Small intestine (tissue), 7 donors: ENCODE results near the gene TFB2M. TPM values are rescaled to one million over a fixed set of nuclear protein-coding genes. Genes with fewer than 3 reads are reported as not detected.

Source experiments
- DNase-seq, 2 donors: peaks; one replicate each; pipeline versions ENCODE4 v3.0.0 to v3.0.0-alpha.2; 2013
- FAIRE-seq: peaks from 2 replicates; lab custom pipeline; 2012; peaks lifted over from hg19 to GRCh38; lab: Jason Lieb, UNC
- H3K27ac ChIP-seq, 3 donors: one replicate each; pipeline ENCODE4 v1.5.1; 2013; ENCODE audit warnings: low read length in 2 of 3, mild to moderate bottlenecking in 2 of 3, control low read depth in 1 of 3, inconsistent platforms in 1 of 3, low read depth in 1 of 3, moderate library complexity in 1 of 3
- H3K27me3 ChIP-seq, 3 donors: one replicate each; pipeline ENCODE4 v1.6.1; 2013; ENCODE audit warnings: low read length in 3 of 3, inconsistent platforms in 1 of 3; ENCODE audit not compliant: control insufficient read depth in 3 of 3, insufficient read depth in 3 of 3
- H3K36me3 ChIP-seq, 3 donors: one replicate each; pipeline ENCODE4 v1.6.1; 2013; ENCODE audit warnings: low read length in 3 of 3, inconsistent platforms in 1 of 3, low read depth in 1 of 3, mild to moderate bottlenecking in 1 of 3, moderate library complexity in 1 of 3; ENCODE audit not compliant: control insufficient read depth in 3 of 3, insufficient read depth in 2 of 3
- H3K4me1 ChIP-seq, 3 donors: one replicate each; pipeline ENCODE4 v1.6.1; 2013; ENCODE audit warnings: low read length in 2 of 3, inconsistent platforms in 1 of 3, low read depth in 1 of 3, mild to moderate bottlenecking in 1 of 3, moderate library complexity in 1 of 3; ENCODE audit not compliant: control insufficient read depth in 3 of 3, insufficient read depth in 2 of 3
- H3K4me3 ChIP-seq, 3 donors: one replicate each; pipeline ENCODE4 v1.5.1; 2013; ENCODE audit warnings: low read length in 3 of 3, control low read depth in 1 of 3, inconsistent platforms in 1 of 3, low read depth in 1 of 3, mild to moderate bottlenecking in 1 of 3, moderate library complexity in 1 of 3
- H3K9me3 ChIP-seq, 2 donors: one replicate each; pipeline ENCODE4 v1.6.1; 2013; ENCODE audit warnings: low read depth in 1 of 2, low read length in 1 of 2; ENCODE audit not compliant: control insufficient read depth in 2 of 2, insufficient read depth in 1 of 2
- WGBS, 3 donors: extraction: QIAGEN DNeasy Blood & Tissue Kit; methylation state at CpG; one replicate each; pipeline ENCODE4 v1.1.7; 2013; 5-methylcytosine and 5-hydroxymethylcytosine counted together
- polyA plus RNA-seq, 4 donors: library from polyadenylated mRNA; stranded (reverse) in 3 of 4; unstranded in 1 of 4; fragments of 200-250 nt in 3 of 4; fragments of 120-200 nt in 1 of 4; gene quantifications; one replicate each; pipeline versions ENCODE4 v1.2.1 to v1.2.3, GENCODE V29; 2013
- donor health status: healthy with polysubstance abuse.
- donor health status: control.
- donor health status: control.
- donor health status: Bipolar disorder and iron deficiency.
- donor health status: healthy.

The TFB2M gene
- polyA plus RNA-seq, 4 donors: 7.8 to 16.6 (median 10.4) TPM

DNA sequence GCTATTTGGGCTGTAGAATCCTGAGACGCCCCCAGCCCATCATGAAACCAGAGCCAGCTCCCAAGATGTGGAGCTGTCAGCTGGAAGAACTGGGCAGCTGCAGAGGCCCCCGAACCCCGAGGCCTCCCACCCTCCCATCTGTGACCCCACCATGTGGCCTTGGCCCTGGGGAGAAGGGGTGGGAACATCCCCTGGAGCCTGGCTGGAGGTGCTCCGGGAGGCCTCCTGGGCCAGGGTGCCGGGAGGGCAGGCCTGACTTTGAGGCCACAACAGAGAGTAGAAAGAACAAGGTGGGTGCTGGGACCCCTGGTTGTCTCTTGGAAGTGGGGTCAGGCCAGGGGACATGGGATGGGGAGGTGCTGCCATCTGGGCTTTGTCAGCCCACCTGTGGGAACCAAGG, 53.0 kb downstream of the TFB2M start:
- Histone ChIP-seq H3K27me3 (no peaks in the 10 kb centered on the region), H3K36me3 (no peaks in the 10 kb centered on the region), H3K4me3 (no peak overlapping the region), H3K9me3 (peaks cover 0 to 51% of the 10 kb centered on the region in 2 donors), H3K27ac (no peak overlapping the region), H3K4me1 (no peaks in the 10 kb centered on the region)
- no peak for DNase-seq
- FAIRE-seq: no peak
- WGBS, 3 donors: 93 to 100% (median 96%) methylated on average over 5 of the region's 5 CpGs

GRCh38 chr1:246512635-246513034, 53.4 kb downstream of the TFB2M start:
- Histone ChIP-seq H3K4me1 (no peaks in the 10 kb centered on the region), H3K9me3 (peaks cover 0 to 47% of the 10 kb centered on the region in 2 donors), H3K4me3 (no peak overlapping the region), H3K36me3 (no peaks in the 10 kb centered on the region), H3K27ac (no peak overlapping the region), H3K27me3 (no peaks in the 10 kb centered on the region)
- DNase-seq (no peak), FAIRE-seq (no peak)
- WGBS, 3 donors: 79 to 85% (median 82%) methylated on average over 10 of the region's 10 CpGs

GRCh38 chr1:246512230-246512629, 53.8 kb downstream of the TFB2M start:
- no peak for FAIRE-seq
- no peaks in the 10 kb centered on the region for H3K27me3 ChIP-seq

GRCh38 chr1:246511203-246511602, 54.9 kb downstream of the TFB2M start:
- Histone ChIP-seq H3K4me1 (peaks cover 0 to 3% (median 0%) of the 10 kb centered on the region in 3 donors), H3K4me3 (no peak overlapping the region), H3K27me3 (no peaks in the 10 kb centered on the region), H3K9me3 (peaks cover 0 to 34% of the 10 kb centered on the region in 2 donors), H3K27ac (no peak overlapping the region), H3K36me3 (no peaks in the 10 kb centered on the region)
- DNase-seq (no peak), FAIRE-seq (no peak)
- WGBS, 3 donors: 97 to 99% (median 98%) methylated on average over 6 to 7 of the region's 7 CpGs

More at GRCh38 chr1:246512230-246512629, 53.8 kb downstream of the TFB2M start:
- Histone ChIP-seq H3K36me3 (no peaks in the 10 kb centered on the region), H3K27ac (no peak overlapping the region), H3K9me3 (peaks cover 0 to 43% of the 10 kb centered on the region in 2 donors), H3K4me3 (no peak overlapping the region), H3K4me1 (no peaks in the 10 kb centered on the region)
- WGBS, 3 donors: 85 to 93% (median 92%) methylated on average over 6 to 7 of the region's 7 CpGs
- no peak for DNase-seq

GRCh38 chr1:246510147-246511030, 55.7 kb downstream of the TFB2M start:
- H3K4me3 ChIP-seq: no peak overlapping the region
- H3K36me3 ChIP-seq: no peaks in the 10 kb centered on the region
- peaks cover 0 to 5% (median 0%) of the 10 kb centered on the region in 3 donors for H3K4me1 ChIP-seq
- FAIRE-seq (no peak), DNase-seq (no peak)
- H3K27ac ChIP-seq: no peak overlapping the region
- no peaks in the 10 kb centered on the region for H3K27me3 ChIP-seq
- WGBS, 3 donors: 85 to 92% (median 89%) methylated on average over 12 to 13 of the region's 13 CpGs
- peaks cover 0 to 26% of the 10 kb centered on the region in 2 donors for H3K9me3 ChIP-seq

GRCh38 chr1:246508897-246509688, 57.0 kb downstream of the TFB2M start:
- Histone ChIP-seq H3K4me1 (peaks cover 0 to 5% (median 0%) of the 10 kb centered on the region in 3 donors), H3K9me3 (peaks cover 0 to 15% of the 10 kb centered on the region in 2 donors), H3K27ac (no peak overlapping the region), H3K4me3 (no peak overlapping the region), H3K27me3 (no peaks in the 10 kb centered on the region), H3K36me3 (no peaks in the 10 kb centered on the region)
- FAIRE-seq (no peak), DNase-seq (no peak)
- WGBS, 3 donors: 89 to 92% (median 90%) methylated on average over 23 to 26 of the region's 26 CpGs

GRCh38 chr1:246506674-246507481, 59.2 kb downstream of the TFB2M start, which contains the start of gene SMYD3:
SMYD3 (minus strand) TSS chr1:246507279.
- peak within 1 kb of the TSS in 1 of 3 donors; percentile 60 for H3K27ac ChIP-seq
- peak; percentile 83 to 93 for DNase-seq
- H3K9me3 ChIP-seq: no peaks in the 10 kb centered on the region
- H3K4me3 ChIP-seq: peak within 1 kb of the TSS; percentile 79 to 92 (median 91)
- peaks cover 0 to 5% (median 0%) of the 10 kb centered on the region in 3 donors for H3K4me1 ChIP-seq
- H3K27me3 ChIP-seq: no peaks in the 10 kb centered on the region
- no peak for FAIRE-seq
- WGBS, 3 donors: 0 to 1% (median 1%) methylated on average over 51 to 79 of the region's 79 CpGs
- H3K36me3 ChIP-seq: no peaks in the 10 kb centered on the region

DNA sequence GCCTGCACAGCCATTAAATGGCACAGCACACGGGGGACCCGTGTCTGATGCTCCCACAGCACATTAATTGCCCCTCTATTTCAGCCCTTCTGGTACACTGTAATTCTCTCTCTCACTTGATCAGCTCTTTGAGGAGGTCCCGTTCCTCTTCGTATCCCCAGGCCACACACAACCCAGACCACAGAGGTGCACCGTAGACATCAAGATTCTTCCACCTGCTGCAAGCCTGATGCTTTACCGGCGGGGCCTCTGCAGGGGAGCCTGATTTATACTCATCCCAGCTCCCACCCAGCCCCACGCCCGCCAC, 59.7 kb downstream of the TFB2M start:
- Histone ChIP-seq H3K27me3 (no peaks in the 10 kb centered on the region), H3K4me3 (peak overlapping the region; percentile 79 to 92 (median 91)), H3K36me3 (no peaks in the 10 kb centered on the region), H3K27ac (no peak overlapping the region), H3K4me1 (peaks cover 0 to 5% (median 0%) of the 10 kb centered on the region in 3 donors), H3K9me3 (no peaks in the 10 kb centered on the region)
- WGBS, 3 donors: 2 to 4% (median 3%) methylated on average over 9 of the region's 9 CpGs
- FAIRE-seq (no peak), DNase-seq (peak in 1 of 2 donors; percentile 45)
